ENCODE results near the gene AGAP9. TPM values are rescaled to one million over a fixed set of nuclear protein-coding genes. Genes with fewer than 3 reads are reported as not detected.

The AGAP9 gene
- total and polyA plus RNA-seq, 4 donors: 3.6 to 8.7 (median 5.4) TPM

- Histone ChIP-seq H3K27me3 (ENCODE audit: control insufficient read depth in 3 of 3, insufficient read depth in 3 of 3, low read length in 2 of 3) (peaks cover 0 to 3% (median 0%) of the 10 kb centered on the region in 3 donors), H3K9me3 (ENCODE audit: control insufficient read depth in 4 of 4, insufficient read depth in 3 of 4, low read length in 3 of 4) (peaks cover 0 to 4% (median under 1%) of the 10 kb centered on the region in 4 donors), H3K36me3 (ENCODE audit: control insufficient read depth in 4 of 4, insufficient read depth in 4 of 4, low read length in 4 of 4) (no peaks in the 10 kb centered on the region), H3K4me1 (ENCODE audit: control insufficient read depth in 5 of 5, insufficient read depth in 5 of 5, low read length in 5 of 5) (peaks cover 0 to 18% (median 3%) of the 10 kb centered on the region in 5 donors), H3K27ac (ENCODE audit: low read depth in 1 of 2, low read length in 1 of 2) (no peak overlapping the region), H3K9ac (ENCODE audit: insufficient read depth in 1 of 2, low read length in 2 of 2) (no peak overlapping the region), H3K4me3 (no peak overlapping the region)
- TF ChIP-seq CTCF (IDR thresholded peaks at IDR 0.05; ENCODE audit: control extremely low read depth, extremely low read depth): no peak
- ATAC-seq (ENCODE audit: insufficient read depth, low FRiP score) (no peak), DNase-seq (no peak)
- WGBS, 2 donors: 66 to 67% methylated on average over 11 of the region's 11 CpGs
Observed at GRCh38 chr10:47452495-47453140, 70.8 kb downstream of the AGAP9 start.

GRCh38 chr10:47451998-47452494 lies 71.4 kb downstream of the AGAP9 start:
- no peak overlapping the region for H3K9ac ChIP-seq (ENCODE audit: insufficient read depth in 1 of 2, low read length in 2 of 2)
- DNase-seq (no peak), ATAC-seq (ENCODE audit: insufficient read depth, low FRiP score) (no peak)
- 76 to 82% methylated on average over 7 of the region's 7 CpGs for WGBS, 2 donors
- H3K27ac ChIP-seq (ENCODE audit: low read depth in 1 of 2, low read length in 1 of 2): no peak overlapping the region
- H3K9me3 ChIP-seq (ENCODE audit: control insufficient read depth in 4 of 4, insufficient read depth in 3 of 4, low read length in 3 of 4): peaks cover 0 to 8% (median under 1%) of the 10 kb centered on the region in 4 donors
- no peak overlapping the region for H3K4me3 ChIP-seq
- TF ChIP-seq CTCF (IDR thresholded peaks at IDR 0.05; ENCODE audit: control extremely low read depth, extremely low read depth): no peak
- peaks cover 0 to 18% (median 3%) of the 10 kb centered on the region in 5 donors for H3K4me1 ChIP-seq (ENCODE audit: control insufficient read depth in 5 of 5, insufficient read depth in 5 of 5, low read length in 5 of 5)
- H3K36me3 ChIP-seq (ENCODE audit: control insufficient read depth in 4 of 4, insufficient read depth in 4 of 4, low read length in 4 of 4): no peaks in the 10 kb centered on the region
- peaks cover 0 to 3% (median 0%) of the 10 kb centered on the region in 3 donors for H3K27me3 ChIP-seq (ENCODE audit: control insufficient read depth in 3 of 3, insufficient read depth in 3 of 3, low read length in 2 of 3)

Small RNA genes lying within 50 kb of the gene (small RNA-seq; reads per million reads assigned to genes)
- gene AL591684.3 (ENCODE audit: low replicate concordance): not detected
- not detected for gene RNA5SP312 (ENCODE audit: low replicate concordance)

Other genes starting within 250 kb of the AGAP9 start
- gene GDF10, start 223.4 kb downstream of the AGAP9 start, total RNA-seq: 10 to 100 TPM; 30.3 to 34.7 TPM
- 1 to 10 TPM; 2.3 to 3.0 TPM for gene GDF10, start 223.4 kb downstream of the AGAP9 start, polyA plus RNA-seq
- gene GDF2, start 201.2 kb downstream of the AGAP9 start, total RNA-seq: not detected
- gene GDF2, start 201.2 kb downstream of the AGAP9 start, polyA plus RNA-seq: not detected
- not detected for gene RBP3, start 175.3 kb downstream of the AGAP9 start, total RNA-seq
- gene RBP3, start 175.3 kb downstream of the AGAP9 start, polyA plus RNA-seq: under 1 TPM in 1 of 2 donors, not detected in 1; 0.01 TPM
- under 1 TPM; 0.37 to 0.64 TPM for gene ZNF488, start 139.3 kb downstream of the AGAP9 start, total RNA-seq
- gene ZNF488, start 139.3 kb downstream of the AGAP9 start, polyA plus RNA-seq: under 1 TPM; 0.15 to 0.47 TPM
- 10 to 100 TPM in 1 of 2 donors, under 1 TPM in 1; 0.68 to 19.7 TPM for gene ANXA8, start 39.5 kb downstream of the AGAP9 start, total RNA-seq
- gene ANXA8, start 39.5 kb downstream of the AGAP9 start, polyA plus RNA-seq: 10 to 100 TPM; 12.5 to 13.7 TPM
- not detected for gene FAM25G, start 31.9 kb downstream of the AGAP9 start, total RNA-seq
- gene FAM25G, start 31.9 kb downstream of the AGAP9 start, polyA plus RNA-seq: not detected
- 10 to 100 TPM; 39.0 to 59.8 TPM for gene SYT15B, start 240.0 kb upstream of the AGAP9 start, total RNA-seq
- gene SYT15B, start 240.0 kb upstream of the AGAP9 start, polyA plus RNA-seq: 10 to 100 TPM in 1 of 2 donors, 1 to 10 TPM in 1; 8.7 to 10.2 TPM